GM06990 (cell line): ENCODE results near the gene MUC5AC.
"Not testable (repeated sequence)": the region's sequence is repeated elsewhere in the genome, so short reads cannot be mapped to it uniquely, and the experiment has no call there.

Experiments used
- DNase-seq: peaks from one replicate; pipeline ENCODE4 v3.0.0-alpha.2; 2011; ENCODE audit not compliant: insufficient read length; ENCODE audit errors: extremely low read depth
- H3K27me3 ChIP-seq: replicated peaks from 2 replicates; pipeline ENCODE4 v1.6.0; 2011; ENCODE audit warnings: low read length; ENCODE audit not compliant: control insufficient read depth, insufficient read depth
- H3K36me3 ChIP-seq: 2 replicates; pipeline ENCODE4 v1.5.1; 2011; ENCODE audit warnings: low read length; ENCODE audit not compliant: control insufficient read depth, insufficient read depth
- H3K4me3 ChIP-seq: replicated peaks from 2 replicates; pipeline ENCODE4 v1.5.1; 2011; ENCODE audit warnings: low read depth, mild to moderate bottlenecking, control low read depth, low read length
- CTCF ChIP-seq: IDR thresholded peaks from 2 replicates; pipeline ENCODE4 v1.5.1; 2011; ENCODE audit warnings: low read length, control low read depth, mild to moderate bottlenecking, inconsistent platforms; ENCODE audit not compliant: insufficient read depth, poor library complexity, severe bottlenecking

Gene MUC5AC

DNA sequence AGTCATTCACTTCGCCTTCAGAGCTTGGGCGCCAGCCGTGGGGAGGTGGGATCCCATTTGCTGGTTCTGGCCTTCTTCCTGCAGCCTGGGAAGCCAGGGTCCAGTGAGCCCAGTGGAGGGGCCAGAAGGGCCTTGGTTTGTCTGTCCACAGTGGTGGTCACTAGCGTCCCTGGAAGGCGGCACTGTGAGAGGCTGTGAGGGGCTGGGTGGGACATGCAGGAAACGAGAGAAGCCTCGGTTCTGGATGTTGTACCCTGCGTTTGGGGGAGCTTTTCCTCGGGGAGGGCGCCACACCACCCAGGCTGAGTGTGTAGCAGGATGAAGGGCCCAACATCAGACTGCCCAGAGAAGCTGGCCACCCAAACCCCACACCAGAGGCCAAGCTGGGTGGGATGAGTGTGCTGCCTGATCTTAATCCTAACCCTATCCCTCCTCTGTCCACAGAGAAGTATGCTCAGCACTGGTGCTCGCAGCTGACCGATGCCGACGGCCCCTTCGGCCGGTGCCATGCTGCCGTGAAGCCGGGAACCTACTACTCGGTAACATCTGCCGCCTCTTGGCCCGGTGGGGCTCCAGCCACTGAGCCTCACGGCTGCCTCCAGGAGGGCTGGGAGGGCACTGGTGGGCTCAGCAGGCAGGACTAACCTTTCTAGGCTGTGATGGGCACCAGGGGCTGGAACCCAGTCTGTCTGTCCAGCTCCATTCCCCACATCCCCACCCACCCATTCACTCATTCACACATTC is 14.4 kb downstream of the MUC5AC start:
- no peaks in the 10 kb centered on the region for H3K36me3 ChIP-seq
- no peak for TF ChIP-seq CTCF
- H3K4me3 ChIP-seq: no peak overlapping the region
- peak; percentile 3 for DNase-seq
- H3K27me3 ChIP-seq: no peaks in the 10 kb centered on the region

- Histone ChIP-seq H3K4me3 (no peak overlapping the region), H3K27me3 (no peaks in the 10 kb centered on the region), H3K36me3 (no peaks in the 10 kb centered on the region)
- no peak for DNase-seq
- no peak for TF ChIP-seq CTCF
These were observed 15.0 kb downstream of the MUC5AC start for GRCh38 chr11:1172729-1173117.

DNA sequence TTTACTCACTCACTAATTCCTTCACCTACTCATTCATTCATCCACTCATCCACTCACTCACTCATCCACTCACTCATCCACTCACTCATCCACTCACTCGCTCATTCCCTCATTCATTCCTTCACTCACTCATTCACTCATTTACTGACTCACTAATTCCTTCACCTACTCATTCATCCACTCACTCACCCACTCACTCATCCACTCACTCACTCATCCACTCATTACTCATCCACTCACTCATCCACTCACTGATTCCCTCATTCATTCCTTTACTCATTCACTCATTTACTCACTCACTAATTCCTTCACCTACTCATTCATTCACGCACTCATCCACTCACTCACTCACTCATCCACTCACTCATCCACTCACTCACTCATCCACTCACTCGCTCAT is 15.6 kb downstream of the MUC5AC start:
- H3K27me3 ChIP-seq, DNase-seq, H3K4me3 ChIP-seq, H3K36me3 ChIP-seq: not testable (repeated sequence)

GRCh38 chr11:1174441-1175370 is 17.0 kb downstream of the MUC5AC start:
- no peak overlapping the region for H3K4me3 ChIP-seq
- H3K27me3 ChIP-seq: no peaks in the 10 kb centered on the region
- peak; percentile 2 for DNase-seq
- no peaks in the 10 kb centered on the region for H3K36me3 ChIP-seq
- no peak for TF ChIP-seq CTCF

DNA sequence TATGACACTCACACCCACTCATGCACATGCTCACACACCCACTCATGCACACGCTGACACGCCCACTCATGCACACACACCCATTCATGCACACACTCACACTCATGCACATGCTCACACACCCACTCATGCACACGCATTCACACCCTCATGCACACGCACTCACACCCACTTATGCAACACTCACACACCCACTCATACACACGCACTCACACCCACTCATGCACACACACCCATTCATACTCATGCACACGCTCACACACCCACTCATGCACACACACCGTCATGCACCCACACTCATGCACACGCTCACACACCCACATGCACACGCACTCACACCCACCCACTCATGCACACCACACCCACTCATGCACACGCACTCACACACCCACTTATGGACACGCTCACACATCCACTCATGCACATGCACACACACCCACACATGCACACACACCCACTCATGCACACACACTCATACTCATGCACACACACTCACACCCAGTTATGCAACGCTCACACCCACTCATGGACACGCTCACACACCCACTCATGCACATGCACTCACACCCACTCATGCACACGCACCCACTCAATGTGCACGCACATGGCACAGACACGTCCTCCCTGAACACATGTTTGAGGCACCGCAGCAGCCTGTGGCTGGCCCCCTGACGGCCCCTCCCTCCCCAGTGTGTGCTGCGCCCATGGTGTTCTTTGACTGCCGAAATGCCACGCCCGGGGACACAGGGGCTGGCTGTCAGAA is 17.9 kb downstream of the MUC5AC start:
- H3K27me3 ChIP-seq: no peaks in the 10 kb centered on the region
- peak; percentile 3 for DNase-seq
- no peak overlapping the region for H3K4me3 ChIP-seq
- H3K36me3 ChIP-seq: no peaks in the 10 kb centered on the region
- no peak for TF ChIP-seq CTCF
